ENCODE data around the gene TES. TPM values are rescaled to one million over a fixed set of nuclear protein-coding genes. Genes with fewer than 3 reads are reported as not detected.

TES gene
- total and polyA plus RNA-seq, 2 of the 8 experiments (the other 6 are each of a cell fraction or from before 2014, with no cell fraction given) = 18.2 to 36.3 TPM

GRCh38 chr7:116194115-116194514, 16.2 kb upstream of the TES start (continued):
- TF ChIP-seq CHD7 (IDR thresholded peaks at IDR 0.05; ENCODE audit: insufficient replicate concordance, low read length) = no peak
- TF ChIP-seq RAD21 (IDR thresholded peaks at IDR 0.05 in 1 of 2, conservative IDR thresholded peaks at IDR 0.05 in 1 of 2; ENCODE audit: low read depth in 2 of 2, low read length in 2 of 2) = no peak
- TF ChIP-seq ZNF274 (IDR thresholded peaks at IDR 0.05; ENCODE audit: borderline replicate concordance, extremely low read depth, low read length) = no peak
- TF ChIP-seq RBBP5 (IDR thresholded peaks at IDR 0.05; ENCODE audit: borderline replicate concordance, low read depth, low read length) = no peak
- TF ChIP-seq MAX (IDR thresholded peaks at IDR 0.05) = no peak
